Erythroblast (primary cell): ENCODE results near the gene FAR1.
A peak's percentile ranks its signal among the peaks of the same experiment; 100 is the strongest.

Experiments used
- DNase-seq, 2 experiments: peaks; one replicate each; lab custom pipeline; 2025; lab: John Stamatoyannopoulos, UW
- GATA1 ChIP-seq: IDR thresholded peaks from 2 replicates; pipeline ENCODE4 v1.6.1; 2011; ENCODE audit warnings: low read depth, mild to moderate bottlenecking, control low read depth, low read length, moderate library complexity
- POLR2A ChIP-seq: IDR thresholded peaks from 2 replicates; pipeline ENCODE4 v1.6.1; 2011; ENCODE audit warnings: mild to moderate bottlenecking, low read length

Gene FAR1

DNA sequence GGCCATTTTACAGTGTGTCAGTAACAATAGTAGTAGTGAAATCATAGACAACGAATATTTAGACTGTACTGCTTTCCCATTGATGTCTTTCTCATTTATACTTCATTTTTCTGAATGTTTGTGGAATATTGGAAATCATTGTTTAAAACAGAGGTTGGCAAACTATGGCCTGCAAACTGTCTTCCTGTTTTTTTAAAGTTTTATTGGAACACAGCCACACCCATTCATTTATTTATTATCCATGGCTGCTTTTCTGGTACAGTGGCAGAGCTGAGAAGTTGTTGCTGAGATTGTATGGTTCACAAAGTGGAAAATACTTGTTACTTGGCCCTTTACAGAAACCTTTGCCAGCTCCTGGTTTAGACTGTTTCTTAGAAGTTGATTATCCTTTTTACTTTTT, 13.7 kb downstream of the FAR1 start:
- no peak for DNase-seq
- TF ChIP-seq POLR2A (no peak), GATA1 (no peak)

DNA sequence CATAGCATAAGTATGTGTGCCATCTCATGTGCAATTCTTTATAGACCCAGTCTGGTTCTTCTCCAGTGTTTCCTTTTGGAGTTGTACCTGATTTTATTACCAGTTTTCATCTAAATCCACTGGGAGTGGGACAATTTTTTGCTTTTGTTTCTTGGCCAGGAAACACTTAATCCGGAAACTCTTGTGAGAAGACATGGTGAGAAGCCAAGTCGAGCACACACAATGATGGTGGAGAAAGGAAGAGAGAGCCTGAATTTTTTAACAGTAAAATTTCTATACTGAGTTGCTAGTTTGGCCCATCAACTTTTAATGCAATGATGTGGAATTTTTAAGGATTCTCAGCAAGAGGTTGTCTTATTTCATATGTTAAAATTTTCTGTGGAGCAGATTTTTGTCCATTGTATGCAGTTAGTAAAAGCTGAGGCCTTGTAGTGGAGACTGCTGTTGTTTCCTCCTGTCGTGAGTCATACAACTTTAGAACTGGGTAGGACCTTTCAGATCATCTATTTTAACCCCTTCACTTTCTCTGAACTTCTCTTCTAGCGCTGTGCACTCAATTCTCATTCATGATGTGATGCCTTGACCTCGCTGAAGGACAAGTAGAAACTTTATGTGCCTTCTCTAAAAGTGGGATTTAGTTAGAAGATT, 17.1 kb downstream of the FAR1 start:
- DNase-seq, result no peak

DNA sequence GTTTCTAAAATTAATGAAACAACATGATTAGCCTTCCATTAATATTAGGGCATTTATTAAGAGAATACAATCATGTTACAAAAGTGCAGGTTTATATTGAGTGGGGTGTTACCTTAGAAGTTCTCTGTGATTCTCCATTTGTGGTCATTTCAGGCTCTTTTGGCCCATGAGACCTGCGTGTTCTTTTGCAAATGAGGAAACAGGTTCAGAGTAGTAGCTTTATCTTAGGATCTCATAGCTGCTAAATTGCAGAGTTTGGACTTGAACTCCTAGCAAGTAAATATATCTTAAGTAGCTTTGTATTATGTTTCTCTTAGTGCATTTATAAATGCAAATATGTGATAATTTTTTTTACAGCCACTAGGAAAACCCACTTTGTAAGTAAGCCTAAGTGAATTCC, 18.3 kb downstream of the FAR1 start:
- no peak for TF ChIP-seq POLR2A
- TF ChIP-seq GATA1, result no peak
- peak; percentile 19 to 22 for DNase-seq

More for the DNA sequence above, 17.1 kb downstream of the FAR1 start:
- TF ChIP-seq POLR2A (no peak), GATA1 (no peak)

DNA sequence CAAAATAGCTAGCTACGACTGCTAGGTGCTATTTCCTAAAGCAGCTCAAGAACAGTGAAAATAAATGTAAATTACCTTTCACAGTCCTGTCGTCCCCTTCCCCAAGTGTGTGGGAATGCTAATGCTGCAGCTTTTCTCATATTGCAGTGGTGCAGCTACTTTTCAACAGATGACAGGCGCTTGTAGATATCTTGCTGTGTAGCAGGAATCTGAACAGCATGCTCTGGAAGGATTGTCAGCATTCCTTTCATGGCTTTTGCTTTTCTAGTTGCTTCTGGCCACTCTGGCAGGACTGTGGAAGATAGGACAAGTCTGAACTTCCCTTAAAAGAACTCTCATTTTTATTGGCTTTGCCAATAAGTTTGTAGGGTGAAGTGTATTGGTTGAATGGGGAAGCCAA, 18.8 kb downstream of the FAR1 start:
- no peak for DNase-seq
- no peak for TF ChIP-seq GATA1
- no peak for TF ChIP-seq POLR2A

DNA sequence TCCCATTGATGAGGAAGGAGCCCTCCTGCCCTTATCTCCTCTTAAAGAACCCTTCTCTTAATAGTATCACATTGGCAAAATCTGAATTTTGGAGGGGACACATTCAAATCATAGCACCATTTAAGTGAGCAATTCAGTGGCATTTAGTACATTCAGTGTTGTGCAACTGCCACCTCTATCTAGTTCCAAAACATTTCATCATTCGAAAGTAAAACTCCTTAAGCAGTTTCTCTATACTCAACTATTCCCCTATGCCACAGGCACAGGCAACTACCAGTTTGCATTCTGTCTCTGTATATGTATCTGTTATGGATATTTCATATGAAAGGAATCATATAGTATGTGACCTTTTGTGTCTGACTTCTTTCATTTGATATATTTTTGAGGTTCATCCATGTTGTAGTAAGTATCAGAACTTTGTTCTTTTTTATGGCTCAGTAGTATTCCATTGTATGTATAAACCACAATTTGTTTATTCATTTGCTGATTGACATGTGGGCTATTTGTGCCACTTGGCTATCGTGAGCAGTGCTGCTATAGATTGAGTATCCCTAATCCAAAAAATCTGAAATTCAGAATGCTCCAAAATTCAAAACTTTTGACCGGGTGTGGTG, 22.9 kb downstream of the FAR1 start:
- peak in 1 of 2 experiments; percentile 19 for DNase-seq
- TF ChIP-seq GATA1, result no peak

DNA sequence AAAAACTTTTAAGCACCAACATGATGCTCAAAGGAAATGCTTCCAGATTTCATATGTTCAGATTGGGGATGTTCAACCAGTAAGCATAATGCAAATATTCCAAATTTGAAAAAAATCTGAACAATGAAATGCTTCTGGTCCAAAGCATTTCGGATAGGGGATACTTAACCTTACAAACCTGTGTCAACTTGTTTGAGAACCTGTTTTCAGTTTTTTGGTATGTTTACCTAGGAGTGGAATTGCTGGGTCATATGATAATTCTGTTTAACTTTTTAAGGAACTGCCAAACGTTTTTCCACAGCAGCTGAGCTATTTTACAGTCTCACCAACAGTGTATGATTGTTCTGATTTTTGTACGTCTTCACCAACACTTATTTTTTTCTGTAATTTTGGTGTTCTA, 23.7 kb downstream of the FAR1 start:
- no peak for DNase-seq
- TF ChIP-seq POLR2A (no peak), GATA1 (no peak)

DNA sequence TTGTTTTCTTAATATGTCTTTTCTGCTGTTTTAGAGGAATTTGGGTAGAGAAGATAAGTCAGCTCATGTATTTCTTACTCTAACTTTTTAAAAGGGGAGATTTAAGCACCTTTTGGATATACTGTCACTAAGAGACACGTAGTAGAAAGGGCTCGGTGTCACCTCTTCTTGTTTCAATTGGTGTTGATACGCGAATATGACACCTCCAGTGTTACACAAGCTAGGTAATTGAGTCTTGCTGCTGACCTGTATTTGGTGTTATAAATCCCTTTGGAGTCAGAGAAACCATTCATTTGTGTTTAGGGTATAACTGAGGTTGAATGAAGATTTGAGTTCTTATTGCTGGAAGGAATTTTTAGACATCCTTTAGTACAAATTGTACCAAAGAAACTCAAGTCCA, 25.6 kb downstream of the FAR1 start:
- no peak for TF ChIP-seq GATA1
- no peak for TF ChIP-seq POLR2A
- no peak for DNase-seq

DNA sequence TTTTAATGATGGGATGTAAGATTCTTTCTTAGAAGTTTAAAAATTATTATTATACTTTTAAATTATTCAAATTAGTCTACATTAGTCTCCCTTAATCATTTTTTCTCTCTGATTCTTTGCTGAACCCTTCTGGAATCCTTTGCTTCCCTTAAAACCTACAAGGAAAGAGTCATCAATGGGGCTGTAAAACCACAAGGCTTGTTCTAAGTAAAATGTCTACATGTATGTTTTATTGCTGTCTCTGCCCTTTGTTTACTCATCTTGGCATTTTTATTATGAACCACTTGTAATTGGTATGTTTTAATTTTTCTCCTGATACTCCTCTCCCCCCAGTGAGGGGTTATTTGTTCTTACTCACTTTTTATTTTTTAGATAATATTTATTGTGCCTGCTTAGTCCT, 27.4 kb downstream of the FAR1 start:
- no peak for DNase-seq
- TF ChIP-seq POLR2A, result no peak
- TF ChIP-seq GATA1, result no peak

DNA sequence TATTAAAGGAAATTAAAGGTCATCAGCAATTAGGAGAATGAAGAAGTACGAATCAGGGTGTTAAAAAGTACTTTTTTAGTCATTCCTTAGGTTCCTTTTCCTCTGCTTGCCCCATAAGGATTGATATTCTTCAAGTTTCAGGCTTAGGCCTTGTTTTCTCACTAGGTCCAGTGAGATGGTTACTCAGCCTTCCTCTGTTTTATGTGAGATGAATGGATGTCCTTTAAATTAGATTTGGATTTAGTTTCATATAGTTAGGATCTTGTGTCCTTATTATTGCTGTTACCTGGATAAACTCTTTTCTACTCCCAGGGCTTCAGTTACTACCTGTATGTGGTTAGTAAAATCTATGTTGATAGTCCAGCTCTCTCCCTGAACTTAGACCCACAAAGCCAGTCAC, 29.2 kb downstream of the FAR1 start:
- DNase-seq, result peak; percentile 58 to 59
- no peak for TF ChIP-seq GATA1
- no peak for TF ChIP-seq POLR2A

DNA sequence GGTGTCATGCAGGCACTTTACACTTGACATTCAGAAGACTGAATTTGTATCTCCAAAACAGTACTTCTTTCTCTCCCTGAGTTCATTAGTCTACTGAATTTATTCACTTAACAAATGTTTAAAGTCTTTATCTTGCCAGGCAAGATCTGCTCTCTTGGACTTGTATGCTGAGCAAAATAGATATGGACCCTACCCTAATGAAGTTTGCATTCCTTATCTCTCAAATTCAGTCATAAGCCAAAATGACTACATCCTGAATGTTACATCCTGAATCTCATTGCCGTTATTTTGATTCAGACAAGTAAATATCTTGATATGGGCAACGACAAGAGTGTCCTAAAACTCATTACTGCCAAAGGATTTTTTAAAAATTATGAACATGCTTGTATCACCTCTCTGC, 29.7 kb downstream of the FAR1 start:
- peak; percentile 85 to 94 for DNase-seq
- TF ChIP-seq POLR2A, result peak; percentile 21
- peak; percentile 47 for TF ChIP-seq GATA1

DNA sequence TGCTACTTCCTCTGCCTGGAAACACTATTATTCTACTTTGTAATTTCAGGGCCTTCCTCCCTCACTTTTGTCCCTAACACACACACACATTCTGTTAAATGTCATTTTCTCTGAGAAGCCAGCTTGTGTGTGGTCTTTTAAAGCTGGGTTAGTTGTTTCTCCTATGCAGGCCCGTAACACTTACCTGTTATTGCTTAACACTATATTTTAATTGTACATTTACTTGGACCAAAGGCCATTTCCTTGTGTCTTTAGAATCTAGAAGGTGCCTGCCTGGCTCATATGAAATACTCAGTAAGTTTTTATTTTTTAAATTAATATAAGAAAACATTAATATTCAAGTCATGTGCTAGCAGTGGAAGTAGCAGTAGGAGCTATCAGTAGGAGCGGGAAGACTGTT, 30.6 kb downstream of the FAR1 start:
- TF ChIP-seq GATA1 (no peak), POLR2A (no peak)
- no peak for DNase-seq

DNA sequence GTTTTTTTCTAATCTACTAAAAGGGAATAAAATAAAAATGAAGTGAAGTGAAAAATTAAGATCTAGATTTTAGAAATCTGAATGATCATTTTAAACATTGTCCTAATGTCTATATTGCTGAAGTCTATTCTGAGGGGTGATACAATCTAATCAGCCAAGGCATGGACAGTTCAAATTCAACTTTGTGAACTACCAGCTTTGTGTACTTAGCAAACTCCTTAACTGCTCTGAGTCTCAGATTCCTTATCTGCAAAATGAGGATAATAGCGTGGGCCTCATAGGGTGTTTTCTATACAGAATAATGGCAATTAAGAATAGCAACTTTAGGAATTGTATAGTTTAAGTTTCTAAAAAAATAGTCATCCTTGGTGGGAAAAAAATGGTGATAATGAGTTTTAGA, 31.4 kb downstream of the FAR1 start:
- peak; percentile 17 to 36 for DNase-seq
- TF ChIP-seq POLR2A, result no peak
- no peak for TF ChIP-seq GATA1

DNA sequence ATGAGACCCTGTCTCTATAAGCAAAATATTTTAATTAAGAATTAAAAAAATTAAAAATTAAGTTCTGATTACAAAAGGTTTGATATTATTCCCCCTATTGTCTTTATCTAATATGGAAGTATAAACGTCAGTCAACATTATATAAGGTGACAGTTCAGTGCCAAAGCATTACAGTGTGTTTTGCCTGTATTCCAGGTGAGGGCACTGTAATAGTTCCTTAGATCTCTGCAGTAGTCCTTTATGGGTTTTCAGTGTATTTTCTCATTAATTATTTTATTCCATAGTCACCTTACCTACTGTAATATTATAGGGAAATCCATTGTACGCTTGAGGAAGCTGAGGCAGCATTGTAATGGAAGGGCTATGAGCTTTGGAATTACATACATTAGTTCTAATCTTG, 33.0 kb downstream of the FAR1 start:
- no peak for DNase-seq
- no peak for TF ChIP-seq GATA1
- TF ChIP-seq POLR2A, result no peak

DNA sequence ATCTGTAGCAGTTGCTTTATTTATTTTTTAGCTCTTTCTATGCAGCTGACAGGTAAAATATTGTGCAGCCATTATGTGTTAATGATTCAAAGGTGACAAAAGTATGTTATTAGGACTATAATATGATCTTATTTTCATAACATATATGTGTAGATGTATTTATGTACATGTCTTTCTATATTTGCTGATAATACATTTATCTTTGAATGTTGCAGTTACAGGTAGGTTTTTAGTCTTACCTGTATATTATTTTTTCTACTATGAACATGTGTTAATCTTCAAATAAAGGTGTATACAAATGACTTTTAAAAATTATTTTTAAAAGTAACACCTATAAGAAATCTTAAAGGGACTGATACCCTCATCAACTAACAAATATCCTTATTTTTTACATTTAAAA, 33.6 kb downstream of the FAR1 start:
- TF ChIP-seq POLR2A (no peak), GATA1 (no peak)
- DNase-seq, result no peak

DNA sequence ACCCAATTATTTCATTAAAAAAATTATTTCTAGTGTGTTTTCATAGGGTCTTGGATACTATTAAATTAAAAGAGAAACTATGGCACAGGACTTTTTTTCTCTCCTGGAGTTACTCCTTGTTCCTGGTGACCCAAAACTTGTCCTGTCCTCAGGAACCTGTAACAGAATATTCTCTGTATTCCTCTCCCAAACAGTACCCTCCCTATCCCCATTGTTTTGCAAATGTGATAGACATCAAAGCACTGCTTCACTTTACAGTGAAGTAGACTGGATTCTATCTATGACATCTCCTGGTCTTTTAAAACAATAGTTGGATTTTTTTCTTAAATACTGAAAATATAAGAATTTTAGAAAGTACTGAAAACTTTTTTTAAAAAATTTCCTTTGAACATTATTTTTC, 37.2 kb downstream of the FAR1 start:
- no peak for DNase-seq
- no peak for TF ChIP-seq GATA1

DNA sequence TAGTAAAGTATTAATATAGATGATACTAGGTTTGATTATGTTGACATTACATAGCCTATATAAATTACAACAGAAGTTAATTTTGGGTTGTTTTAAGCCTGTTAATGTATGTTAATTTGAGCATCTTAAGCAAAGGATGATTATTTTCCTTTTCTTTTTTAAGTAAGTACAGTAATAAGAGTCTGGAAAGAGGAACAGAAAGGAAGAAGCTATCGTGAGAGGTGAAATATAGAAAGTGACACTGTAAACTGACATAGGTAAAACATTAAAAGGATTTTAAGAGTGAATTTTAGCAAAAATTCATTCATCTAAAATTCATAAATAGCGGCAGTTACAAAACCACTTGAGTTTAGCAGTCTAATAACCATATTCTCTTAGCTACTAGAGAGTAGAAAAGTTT, 45.5 kb downstream of the FAR1 start:
- no peak for TF ChIP-seq POLR2A
- no peak for TF ChIP-seq GATA1
- DNase-seq, result no peak
